IMR-90 (cell line): ENCODE measurements around the gene OST4.
"Not testable (repeated sequence)": the region's sequence is repeated elsewhere in the genome, so short reads cannot be mapped to it uniquely, and the experiment has no call there.

Experiments used
- POLR2A ChIP-seq: IDR thresholded peaks from 2 replicates; pipeline ENCODE4 v1.6.1; 2012; ENCODE audit warnings: mild to moderate bottlenecking, low read depth, low read length
- RCOR1 ChIP-seq: IDR thresholded peaks from 2 replicates; pipeline ENCODE4 v1.6.1; 2012; ENCODE audit warnings: mild to moderate bottlenecking, low read length, improper control_type of control experiment; ENCODE audit not compliant: insufficient replicate concordance
- TF ChIP-seq, protein P1 (sequence below): conservative IDR thresholded peaks from 2 replicates; pipeline ENCODE4 v1.5.1; 2012; ENCODE audit warnings: mild to moderate bottlenecking, low read depth, low read length, improper control_type of control experiment

DNA sequence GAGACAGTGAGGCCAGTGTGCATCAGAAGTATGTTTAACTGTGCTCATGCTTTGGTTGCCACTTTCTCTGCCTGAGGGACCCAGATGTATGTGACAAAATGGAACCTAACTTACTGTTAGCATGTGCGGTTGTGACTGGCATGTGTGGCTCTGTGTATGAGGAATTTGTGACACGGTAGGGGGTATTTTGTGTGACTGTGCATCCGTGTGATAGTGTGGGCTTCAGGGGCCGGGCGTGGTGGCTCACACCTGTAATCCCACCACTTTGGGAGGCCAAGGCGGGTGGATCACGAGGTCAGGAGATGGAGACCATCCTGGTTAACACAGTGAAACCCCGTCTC lies 47.8 kb upstream of the OST4 start:
- TF ChIP-seq POLR2A, RCOR1: not testable (repeated sequence)
- TF ChIP-seq, protein P1, sequence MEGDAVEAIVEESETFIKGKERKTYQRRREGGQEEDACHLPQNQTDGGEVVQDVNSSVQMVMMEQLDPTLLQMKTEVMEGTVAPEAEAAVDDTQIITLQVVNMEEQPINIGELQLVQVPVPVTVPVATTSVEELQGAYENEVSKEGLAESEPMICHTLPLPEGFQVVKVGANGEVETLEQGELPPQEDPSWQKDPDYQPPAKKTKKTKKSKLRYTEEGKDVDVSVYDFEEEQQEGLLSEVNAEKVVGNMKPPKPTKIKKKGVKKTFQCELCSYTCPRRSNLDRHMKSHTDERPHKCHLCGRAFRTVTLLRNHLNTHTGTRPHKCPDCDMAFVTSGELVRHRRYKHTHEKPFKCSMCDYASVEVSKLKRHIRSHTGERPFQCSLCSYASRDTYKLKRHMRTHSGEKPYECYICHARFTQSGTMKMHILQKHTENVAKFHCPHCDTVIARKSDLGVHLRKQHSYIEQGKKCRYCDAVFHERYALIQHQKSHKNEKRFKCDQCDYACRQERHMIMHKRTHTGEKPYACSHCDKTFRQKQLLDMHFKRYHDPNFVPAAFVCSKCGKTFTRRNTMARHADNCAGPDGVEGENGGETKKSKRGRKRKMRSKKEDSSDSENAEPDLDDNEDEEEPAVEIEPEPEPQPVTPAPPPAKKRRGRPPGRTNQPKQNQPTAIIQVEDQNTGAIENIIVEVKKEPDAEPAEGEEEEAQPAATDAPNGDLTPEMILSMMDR, result not testable (repeated sequence)
